ENCODE results near the gene EHD1. TPM values are rescaled to one million over a fixed set of nuclear protein-coding genes. Genes with fewer than 3 reads are reported as not detected.

Gene EHD1
- polyA plus RNA-seq, 2 of the 4 experiments (the other 2 are of a cell fraction), result 25.9 to 37.8 TPM

- no peak for ATAC-seq
- POLR2A ChIA-PET, result no interaction called here
- peak overlapping the region; percentile 43 to 58 for H3K27ac ChIP-seq
These were observed 7.2 kb upstream of the EHD1 start for GRCh38 chr11:64885367-64886286.

More at GRCh38 chr11:64885367-64886286, 7.2 kb upstream of the EHD1 start:
- H3K9me3 ChIP-seq, result no peaks in the 10 kb centered on the region
- H3K4me2 ChIP-seq, result peak overlapping the region; percentile 60
- no peak for FAIRE-seq
- CTCF ChIA-PET, result interaction anchor here (0.6 to 31.5 kb wide), 9 partner anchors 6 to 142 kb away, joined by 3 to 1607 read pairs (median 3); partner anchors contain the start of genes CDC42BPG, EHD1 and SNX15
- H3K4me1 ChIP-seq, result peaks cover 52% of the 10 kb centered on the region
- TF ChIP-seq KDM5A (IDR thresholded peaks at IDR 0.05) (no peak), GATA3 (IDR thresholded peaks at IDR 0.05; ENCODE audit: borderline replicate concordance) (no peak), JUNB (IDR thresholded peaks at IDR 0.05) (no peak), CTCF (IDR thresholded peaks at IDR 0.05) (no peak), MAX (IDR thresholded peaks at IDR 0.05) (peak; percentile 38; the same call in 1 of the 2 replicates), HES2 (IDR thresholded peaks at IDR 0.05) (0 out of 2 replicates have a peak, but pooled peaks have one; percentile 52), SREBF2 (IDR thresholded peaks at IDR 0.05) (no peak), RCOR1 (IDR thresholded peaks at IDR 0.05; ENCODE audit: low read depth, low read length) (no peak), PHF8 (IDR thresholded peaks at IDR 0.05; ENCODE audit: borderline replicate concordance, low read depth) (no peak), FOSL2 (IDR thresholded peaks at IDR 0.05) (no peak), FOSL2 (CRISPR knock-in tag; IDR thresholded peaks at IDR 0.05) (peak; percentile 57; the same call in 1 of the 2 replicates), NR3C1 (IDR thresholded peaks at IDR 0.05) (no peak), TP53 (CRISPR knock-in tag; IDR thresholded peaks at IDR 0.05) (no peak), CHD4 (IDR thresholded peaks at IDR 0.05; ENCODE audit: borderline replicate concordance) (no peak), CEBPB (IDR thresholded peaks at IDR 0.05) (peak; percentile 84 to 85), ELK1 (IDR thresholded peaks at IDR 0.05; ENCODE audit: low read depth, low read length) (no peak), SMC3 (IDR thresholded peaks at IDR 0.05) (no peak), HOXA7 (CRISPR knock-in tag; IDR thresholded peaks at IDR 0.05) (no peak), E2F6 (IDR thresholded peaks at IDR 0.05; ENCODE audit: borderline replicate concordance, low read depth) (no peak), USF2 (IDR thresholded peaks at IDR 0.05) (no peak), KDM1A (IDR thresholded peaks at IDR 0.05; ENCODE audit: low read depth) (no peak), FOSB (CRISPR knock-in tag; IDR thresholded peaks at IDR 0.05) (no peak), ZNF302 (CRISPR knock-in tag; IDR thresholded peaks at IDR 0.05) (no peak)
- TF ChIP-seq, protein P1, sequence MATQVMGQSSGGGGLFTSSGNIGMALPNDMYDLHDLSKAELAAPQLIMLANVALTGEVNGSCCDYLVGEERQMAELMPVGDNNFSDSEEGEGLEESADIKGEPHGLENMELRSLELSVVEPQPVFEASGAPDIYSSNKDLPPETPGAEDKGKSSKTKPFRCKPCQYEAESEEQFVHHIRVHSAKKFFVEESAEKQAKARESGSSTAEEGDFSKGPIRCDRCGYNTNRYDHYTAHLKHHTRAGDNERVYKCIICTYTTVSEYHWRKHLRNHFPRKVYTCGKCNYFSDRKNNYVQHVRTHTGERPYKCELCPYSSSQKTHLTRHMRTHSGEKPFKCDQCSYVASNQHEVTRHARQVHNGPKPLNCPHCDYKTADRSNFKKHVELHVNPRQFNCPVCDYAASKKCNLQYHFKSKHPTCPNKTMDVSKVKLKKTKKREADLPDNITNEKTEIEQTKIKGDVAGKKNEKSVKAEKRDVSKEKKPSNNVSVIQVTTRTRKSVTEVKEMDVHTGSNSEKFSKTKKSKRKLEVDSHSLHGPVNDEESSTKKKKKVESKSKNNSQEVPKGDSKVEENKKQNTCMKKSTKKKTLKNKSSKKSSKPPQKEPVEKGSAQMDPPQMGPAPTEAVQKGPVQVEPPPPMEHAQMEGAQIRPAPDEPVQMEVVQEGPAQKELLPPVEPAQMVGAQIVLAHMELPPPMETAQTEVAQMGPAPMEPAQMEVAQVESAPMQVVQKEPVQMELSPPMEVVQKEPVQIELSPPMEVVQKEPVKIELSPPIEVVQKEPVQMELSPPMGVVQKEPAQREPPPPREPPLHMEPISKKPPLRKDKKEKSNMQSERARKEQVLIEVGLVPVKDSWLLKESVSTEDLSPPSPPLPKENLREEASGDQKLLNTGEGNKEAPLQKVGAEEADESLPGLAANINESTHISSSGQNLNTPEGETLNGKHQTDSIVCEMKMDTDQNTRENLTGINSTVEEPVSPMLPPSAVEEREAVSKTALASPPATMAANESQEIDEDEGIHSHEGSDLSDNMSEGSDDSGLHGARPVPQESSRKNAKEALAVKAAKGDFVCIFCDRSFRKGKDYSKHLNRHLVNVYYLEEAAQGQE (IDR thresholded peaks at IDR 0.05), result no peak
- TF ChIP-seq, protein P2, sequence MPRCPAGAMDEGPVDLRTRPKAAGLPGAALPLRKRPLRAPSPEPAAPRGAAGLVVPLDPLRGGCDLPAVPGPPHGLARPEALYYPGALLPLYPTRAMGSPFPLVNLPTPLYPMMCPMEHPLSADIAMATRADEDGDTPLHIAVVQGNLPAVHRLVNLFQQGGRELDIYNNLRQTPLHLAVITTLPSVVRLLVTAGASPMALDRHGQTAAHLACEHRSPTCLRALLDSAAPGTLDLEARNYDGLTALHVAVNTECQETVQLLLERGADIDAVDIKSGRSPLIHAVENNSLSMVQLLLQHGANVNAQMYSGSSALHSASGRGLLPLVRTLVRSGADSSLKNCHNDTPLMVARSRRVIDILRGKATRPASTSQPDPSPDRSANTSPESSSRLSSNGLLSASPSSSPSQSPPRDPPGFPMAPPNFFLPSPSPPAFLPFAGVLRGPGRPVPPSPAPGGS (IDR thresholded peaks at IDR 0.05), result no peak
- TF ChIP-seq, protein P3, sequence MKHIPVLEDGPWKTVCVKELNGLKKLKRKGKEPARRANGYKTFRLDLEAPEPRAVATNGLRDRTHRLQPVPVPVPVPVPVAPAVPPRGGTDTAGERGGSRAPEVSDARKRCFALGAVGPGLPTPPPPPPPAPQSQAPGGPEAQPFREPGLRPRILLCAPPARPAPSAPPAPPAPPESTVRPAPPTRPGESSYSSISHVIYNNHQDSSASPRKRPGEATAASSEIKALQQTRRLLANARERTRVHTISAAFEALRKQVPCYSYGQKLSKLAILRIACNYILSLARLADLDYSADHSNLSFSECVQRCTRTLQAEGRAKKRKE (CRISPR knock-in tag; IDR thresholded peaks at IDR 0.05; ENCODE audit: low read depth), result no peak
- H3K4me3 ChIP-seq, result no peak overlapping the region
- WGBS (ENCODE audit: missing lambda C conversion rate), result 66% methylated on average over 15 of the region's 15 CpGs
- peak in 1 of 2 experiments; percentile 68 for DNase-seq (ENCODE audit: low read depth in 1 of 2, low spot score in 1 of 2)

All from A549 (cell line).